Caco-2 (cell line): ENCODE measurements around the gene NCKAP5. TPM values are rescaled to one million over a fixed set of nuclear protein-coding genes. Genes with fewer than 3 reads are reported as not detected.

Experiments
- BruUV-seq: library from RNA; stranded (reverse); fragments of 400-500 nt; replicated peaks from 2 replicates; lab custom pipeline; 2021; lab: Mats Ljungman, UMichigan
- CTCF ChIA-PET: fragments of 300-600 bp; sonication (Branson Sonifier 250); formaldehyde crosslinking; loops from one replicate; lab custom pipeline; 2022; ENCODE audit warnings: antibody characterized with exemption; lab: Charles Lee
- POLR2A ChIA-PET: fragments of 300-600 bp; sonication (Branson Sonifier 250); formaldehyde crosslinking; loops from one replicate; lab custom pipeline; 2022; ENCODE audit warnings: antibody characterized with exemption; lab: Charles Lee
- DNase-seq, 2 experiments: peaks; one replicate each; pipeline versions ENCODE4 v3.0.0 to v3.0.0-alpha.2; 2020 to 2022
- H3K27me3 ChIP-seq: replicated peaks from 2 replicates; pipeline ENCODE4 v1.6.0; 2011; ENCODE audit warnings: low read length; ENCODE audit not compliant: control insufficient read depth, insufficient read depth
- H3K36me3 ChIP-seq: 2 replicates; pipeline ENCODE4 v1.5.1; 2011; ENCODE audit warnings: low read length; ENCODE audit not compliant: control insufficient read depth, insufficient read depth
- H3K4me1 ChIP-seq: fragments of 250-450 bp; sonication (Bioruptor Pico); 2 replicates; pipeline ENCODE4 v1.5.1; 2020; ENCODE audit warnings: mild to moderate bottlenecking
- H3K4me3 ChIP-seq: 2 replicates; pipeline ENCODE4 v1.5.1; 2011; ENCODE audit warnings: low read depth, mild to moderate bottlenecking, control low read depth, low read length
- H3K9me3 ChIP-seq: fragments of 250-450 bp; sonication (Bioruptor Pico); 2 replicates; pipeline ENCODE4 v1.5.1; 2020; ENCODE audit warnings: mild to moderate bottlenecking, moderate library complexity
- H3K27ac Mint-ChIP-seq: one replicate; pipeline ENCODE4 v1.8.0; 2022; ENCODE audit warnings: mixed read lengths; ENCODE audit not compliant: unreplicated experiment
- H3K27me3 Mint-ChIP-seq: one replicate; pipeline ENCODE4 v1.8.0; 2022; ENCODE audit warnings: mixed read lengths; ENCODE audit not compliant: insufficient read depth, unreplicated experiment
- H3K36me3 Mint-ChIP-seq: one replicate; pipeline ENCODE4 v1.8.0; 2022; ENCODE audit warnings: mild to moderate bottlenecking, mixed read lengths; ENCODE audit not compliant: insufficient read depth, unreplicated experiment
- H3K4me1 Mint-ChIP-seq: one replicate; pipeline ENCODE4 v1.8.0; 2022; ENCODE audit warnings: low read depth, mixed read lengths; ENCODE audit not compliant: unreplicated experiment
- H3K4me3 Mint-ChIP-seq: one replicate; pipeline ENCODE4 v1.8.0; 2022; ENCODE audit warnings: mild to moderate bottlenecking, moderate library complexity, mixed read lengths; ENCODE audit not compliant: unreplicated experiment
- H3K9me3 Mint-ChIP-seq: one replicate; pipeline ENCODE4 v1.8.0; 2022; ENCODE audit warnings: mixed read lengths; ENCODE audit not compliant: unreplicated experiment
- intact Hi-C: fragments of 100-400 bp; cut with micrococcal nuclease; formaldehyde crosslinking; loops from one replicate; pipeline ENCODE4 v1.10.0; 2022; ENCODE audit not compliant: unreplicated experiment
- total RNA-seq: library from RNA; stranded (reverse); gene quantifications from 2 replicates; pipeline ENCODE4 v1.2.3, GENCODE V29; 2022
- TF ChIP-seq, protein P1 (sequence below), 2 experiments: fragments of 200-600 bp in 1 of 2; IDR thresholded peaks; 1 replicate in 1 of 2; 2 replicates in 1 of 2; pipeline versions ENCODE4 v1.5.1 to v1.8.0; 2011 to 2022; ENCODE audit warnings: antibody characterized with exemption in 1 of 2, control low read depth in 1 of 2, inconsistent platforms in 1 of 2, low read depth in 1 of 2, low read length in 1 of 2, mild to moderate bottlenecking in 1 of 2, moderate library complexity in 1 of 2; ENCODE audit not compliant: insufficient read depth in 1 of 2, severe bottlenecking in 1 of 2, unreplicated experiment in 1 of 2

Gene NCKAP5
- total RNA-seq, 1 experiment from 2014 or later = 3.8 TPM

GRCh38 chr2:133249362-133249761, 318.9 kb downstream of the NCKAP5 start:
- intact Hi-C loops = no loop called here
- Histone ChIP-seq H3K4me1 (no peaks in the 10 kb centered on the region), H3K27me3 (no peaks in the 10 kb centered on the region), H3K4me3 (no peak overlapping the region), H3K36me3 (no peaks in the 10 kb centered on the region), H3K9me3 (no peaks in the 10 kb centered on the region)
- Mint-ChIP-seq H3K27me3 (no peaks in the 10 kb centered on the region), H3K4me1 (no peaks in the 10 kb centered on the region), H3K4me3 (no peak overlapping the region), H3K9me3 (no peaks in the 10 kb centered on the region), H3K36me3 (no peaks in the 10 kb centered on the region), H3K27ac (no peak overlapping the region)
- DNase-seq = no peak
- TF ChIP-seq, protein P1, sequence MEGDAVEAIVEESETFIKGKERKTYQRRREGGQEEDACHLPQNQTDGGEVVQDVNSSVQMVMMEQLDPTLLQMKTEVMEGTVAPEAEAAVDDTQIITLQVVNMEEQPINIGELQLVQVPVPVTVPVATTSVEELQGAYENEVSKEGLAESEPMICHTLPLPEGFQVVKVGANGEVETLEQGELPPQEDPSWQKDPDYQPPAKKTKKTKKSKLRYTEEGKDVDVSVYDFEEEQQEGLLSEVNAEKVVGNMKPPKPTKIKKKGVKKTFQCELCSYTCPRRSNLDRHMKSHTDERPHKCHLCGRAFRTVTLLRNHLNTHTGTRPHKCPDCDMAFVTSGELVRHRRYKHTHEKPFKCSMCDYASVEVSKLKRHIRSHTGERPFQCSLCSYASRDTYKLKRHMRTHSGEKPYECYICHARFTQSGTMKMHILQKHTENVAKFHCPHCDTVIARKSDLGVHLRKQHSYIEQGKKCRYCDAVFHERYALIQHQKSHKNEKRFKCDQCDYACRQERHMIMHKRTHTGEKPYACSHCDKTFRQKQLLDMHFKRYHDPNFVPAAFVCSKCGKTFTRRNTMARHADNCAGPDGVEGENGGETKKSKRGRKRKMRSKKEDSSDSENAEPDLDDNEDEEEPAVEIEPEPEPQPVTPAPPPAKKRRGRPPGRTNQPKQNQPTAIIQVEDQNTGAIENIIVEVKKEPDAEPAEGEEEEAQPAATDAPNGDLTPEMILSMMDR (IDR thresholded peaks at IDR 0.05; ENCODE audit: insufficient read depth in 1 of 2, low read depth in 1 of 2, low read length in 1 of 2, severe bottlenecking in 1 of 2, unreplicated experiment in 1 of 2) = no peak
- POLR2A ChIA-PET = no interaction called here
- no TSS peak for BruUV-seq
- CTCF ChIA-PET = no interaction called here

DNA sequence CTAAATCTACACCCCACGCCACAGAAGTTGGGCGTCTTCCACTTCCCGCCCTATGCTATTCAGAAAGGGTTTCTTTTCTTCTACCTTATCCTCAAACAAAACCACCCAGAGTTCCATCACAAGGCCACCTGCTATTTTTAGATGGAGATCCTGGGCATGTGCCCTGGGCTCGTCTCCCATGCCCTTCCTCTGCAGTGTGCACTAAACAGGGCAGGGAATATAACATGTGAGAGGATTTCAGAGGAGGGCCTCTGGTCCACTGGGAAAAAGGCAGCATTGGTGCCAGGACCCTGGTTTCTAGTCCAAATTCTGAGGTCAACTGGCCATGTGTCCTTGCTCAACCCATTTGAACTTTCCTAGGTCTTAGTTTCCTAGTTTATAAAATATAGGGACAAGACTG, 320.0 kb downstream of the NCKAP5 start:
- Mint-ChIP-seq H3K4me1 (no peaks in the 10 kb centered on the region), H3K36me3 (no peaks in the 10 kb centered on the region), H3K9me3 (no peaks in the 10 kb centered on the region), H3K4me3 (no peak overlapping the region), H3K27me3 (no peaks in the 10 kb centered on the region), H3K27ac (no peak overlapping the region)
- Histone ChIP-seq H3K4me3 (no peak overlapping the region), H3K9me3 (no peaks in the 10 kb centered on the region), H3K4me1 (no peaks in the 10 kb centered on the region), H3K27me3 (no peaks in the 10 kb centered on the region), H3K36me3 (no peaks in the 10 kb centered on the region)
- POLR2A ChIA-PET = no interaction called here
- no peak for DNase-seq
- CTCF ChIA-PET = no interaction called here
- TF ChIP-seq, protein P1 (IDR thresholded peaks at IDR 0.05; ENCODE audit: insufficient read depth in 1 of 2, low read depth in 1 of 2, low read length in 1 of 2, severe bottlenecking in 1 of 2, unreplicated experiment in 1 of 2) = no peak
- no TSS peak for BruUV-seq
- intact Hi-C loops = no loop called here

DNA sequence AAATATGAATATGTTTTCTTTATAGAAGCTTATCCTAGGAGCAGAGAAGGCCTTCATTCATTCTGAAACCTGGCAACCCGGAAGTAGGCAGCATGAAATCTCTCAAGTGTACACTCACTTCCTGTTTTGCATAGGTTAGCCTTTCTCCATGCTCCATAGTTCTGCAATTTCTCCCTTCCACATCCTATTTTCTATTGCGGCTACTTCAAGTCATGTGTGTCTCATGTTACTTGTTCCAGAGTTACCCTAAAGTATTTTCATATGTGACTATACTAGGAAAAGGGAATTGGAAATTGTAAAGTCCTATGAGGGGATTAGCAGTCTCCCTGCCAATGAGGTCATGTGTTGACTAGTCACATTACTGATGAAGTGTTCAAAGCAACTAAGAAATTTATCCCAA, 320.6 kb downstream of the NCKAP5 start:
- Histone ChIP-seq H3K9me3 (no peaks in the 10 kb centered on the region), H3K4me3 (no peak overlapping the region), H3K36me3 (no peaks in the 10 kb centered on the region), H3K27me3 (no peaks in the 10 kb centered on the region), H3K4me1 (no peaks in the 10 kb centered on the region)
- Mint-ChIP-seq H3K4me1 (no peaks in the 10 kb centered on the region), H3K9me3 (no peaks in the 10 kb centered on the region), H3K27ac (no peak overlapping the region), H3K36me3 (no peaks in the 10 kb centered on the region), H3K27me3 (no peaks in the 10 kb centered on the region), H3K4me3 (no peak overlapping the region)
- BruUV-seq = no TSS peak
- TF ChIP-seq, protein P1 (IDR thresholded peaks at IDR 0.05; ENCODE audit: insufficient read depth in 1 of 2, low read depth in 1 of 2, low read length in 1 of 2, severe bottlenecking in 1 of 2, unreplicated experiment in 1 of 2) = no peak
- DNase-seq = no peak
- intact Hi-C loops = no loop called here
- CTCF ChIA-PET = no interaction called here
- POLR2A ChIA-PET = no interaction called here
